ENCODE measurements around the gene RTF2.

Gene RTF2

GRCh38 chr20:56439771-56440291 is 28.6 kb upstream of the RTF2 start:
- no peak for DNase-seq

- DNase-seq, result no peak
These were observed 27.9 kb upstream of the RTF2 start for GRCh38 chr20:56440346-56441007.

- DNase-seq, result no peak
These were observed 25.8 kb upstream of the RTF2 start for GRCh38 chr20:56442389-56443365.

GRCh38 chr20:56443654-56444540 is 24.5 kb upstream of the RTF2 start:
- DNase-seq, result no peak

- DNase-seq, result no peak
These were observed 23.3 kb upstream of the RTF2 start for GRCh38 chr20:56445130-56445529.

- DNase-seq, result no peak
These were observed 22.9 kb upstream of the RTF2 start for GRCh38 chr20:56445540-56445939.

- DNase-seq, result no peak
These were observed 21.2 kb upstream of the RTF2 start for GRCh38 chr20:56447227-56447626.

- DNase-seq, result no peak
These were observed 19.0 kb upstream of the RTF2 start for GRCh38 chr20:56449459-56449858.

- DNase-seq, result no peak
These were observed 17.2 kb upstream of the RTF2 start for GRCh38 chr20:56451056-56451765.

GRCh38 chr20:56453352-56453751 is 15.1 kb upstream of the RTF2 start:
- no peak for DNase-seq

GRCh38 chr20:56454754-56455153 is 13.7 kb upstream of the RTF2 start:
- DNase-seq, result no peak

- DNase-seq, result no peak
These were observed 10.1 kb upstream of the RTF2 start for GRCh38 chr20:56458206-56458821.

GRCh38 chr20:56460459-56460858 is 8.0 kb upstream of the RTF2 start:
- DNase-seq, result no peak

- DNase-seq, result no peak
These were observed 6.9 kb upstream of the RTF2 start for GRCh38 chr20:56461576-56461975.

GRCh38 chr20:56463428-56463827 is 5.0 kb upstream of the RTF2 start:
- DNase-seq, result no peak

- no peak for DNase-seq
These were observed 2.4 kb upstream of the RTF2 start for GRCh38 chr20:56465997-56466396.

- no peak for DNase-seq
These were observed 485 bp upstream of the RTF2 start for GRCh38 chr20:56467968-56468315.

- no peak for DNase-seq
These were observed 636 bp downstream of the RTF2 start for GRCh38 chr20:56469077-56469449.

- no peak for DNase-seq
These were observed 15.5 kb downstream of the RTF2 start for GRCh38 chr20:56483970-56484369.

GRCh38 chr20:56487216-56487615 is 18.8 kb downstream of the RTF2 start:
- no peak for DNase-seq

GRCh38 chr20:56488566-56488965 is 20.1 kb downstream of the RTF2 start:
- DNase-seq, result no peak

GRCh38 chr20:56501116-56501515 is 32.7 kb downstream of the RTF2 start:
- no peak for DNase-seq
